ENCODE data around the gene IVD. TPM values are rescaled to one million over a fixed set of nuclear protein-coding genes. Genes with fewer than 3 reads are reported as not detected.

IVD gene
- total and polyA plus RNA-seq, 9 of the 15 experiments (the other 6 are each of a cell fraction or from before 2014, with no cell fraction given): 0.15 to 4.5 (median 2.4) TPM

- no peak for TF ChIP-seq JUN (IDR thresholded peaks at IDR 0.05; ENCODE audit: borderline replicate concordance, low read depth, low read length)
- TF ChIP-seq JUN (CRISPR knock-in tag; IDR thresholded peaks at IDR 0.05; ENCODE audit: borderline replicate concordance): no peak
- TF ChIP-seq NRF1 (conservative IDR thresholded peaks at IDR 0.05 in 1 of 2, IDR thresholded peaks at IDR 0.05 in 1 of 2): no peak
- no peak for TF ChIP-seq GATA2 (CRISPR knock-in tag; IDR thresholded peaks at IDR 0.05)
- peak in 1 of 2 experiments; percentile 29; a peak in 1 of 4 replicates for TF ChIP-seq MNT (conservative IDR thresholded peaks at IDR 0.05)
- no peak for TF ChIP-seq MECOM (CRISPR knock-in tag; IDR thresholded peaks at IDR 0.05)
- TF ChIP-seq ZNF197 (CRISPR knock-in tag; IDR thresholded peaks at IDR 0.05; ENCODE audit: low read depth): no peak
- no peak for TF ChIP-seq FOXA1 (IDR thresholded peaks at IDR 0.05; ENCODE audit: borderline replicate concordance)
- TF ChIP-seq CHCHD3 (CRISPR knock-in tag; IDR thresholded peaks at IDR 0.05): no peak
- peak; percentile 16 for TF ChIP-seq TAF1 (IDR thresholded peaks at IDR 0.05; ENCODE audit: control insufficient read depth, extremely low read depth, insufficient read depth, low read length, severe bottlenecking)
- peak in 1 of 2 experiments; percentile 46 for TF ChIP-seq AFF1 (IDR thresholded peaks at IDR 0.05; ENCODE audit: low read depth in 1 of 2, partially characterized antibody in 2 of 2)
- no peak for TF ChIP-seq ATF1 (CRISPR knock-in tag; IDR thresholded peaks at IDR 0.05)
- no peak for TF ChIP-seq ATF1 (tag; IDR thresholded peaks at IDR 0.05)
- no peak for TF ChIP-seq HINFP (tag; conservative IDR thresholded peaks at IDR 0.05; ENCODE audit: low read depth)
- TF ChIP-seq RBM22 (IDR thresholded peaks at IDR 0.05; ENCODE audit: low read depth, low read length, poor library complexity, severe bottlenecking): no peak
- no peak for TF ChIP-seq TAF7 (tag; IDR thresholded peaks at IDR 0.05)
These were observed 34.6 kb downstream of the IVD start (continued) for GRCh38 chr15:40439960-40440742.
